ENCODE measurements around the gene TBC1D13. TPM values are rescaled to one million over a fixed set of nuclear protein-coding genes. Genes with fewer than 3 reads are reported as not detected.

TBC1D13 gene
- total RNA-seq, 2 experiments from 2014 or later: 19.1 to 22.5 TPM

Other genes starting within 250 kb of the TBC1D13 start
- 100 to 1,000 TPM; 292 to 303 TPM for gene SPTAN1, start 234.7 kb upstream of the TBC1D13 start, total RNA-seq
- 10 to 100 TPM; 68.9 to 76.3 TPM for gene DYNC2I2, start 130.4 kb upstream of the TBC1D13 start, total RNA-seq
- 100 to 1,000 TPM; 574 to 607 TPM for gene SET, start 98.0 kb upstream of the TBC1D13 start, total RNA-seq
- gene PKN3, start 84.8 kb upstream of the TBC1D13 start, total RNA-seq: 1 to 10 TPM; 7.6 to 8.0 TPM
- gene ZDHHC12, start 63.1 kb upstream of the TBC1D13 start, total RNA-seq: 10 to 100 TPM; 80.4 to 88.4 TPM
- 10 to 100 TPM; 15.3 to 15.9 TPM for gene ZER1, start 15.3 kb upstream of the TBC1D13 start, total RNA-seq
- gene ENDOG, start 31.2 kb downstream of the TBC1D13 start, total RNA-seq: 10 to 100 TPM; 23.9 to 24.7 TPM
- 10 to 100 TPM; 77.3 to 81.2 TPM for gene SPOUT1, start 42.5 kb downstream of the TBC1D13 start, total RNA-seq
- gene KYAT1, start 94.7 kb downstream of the TBC1D13 start, total RNA-seq: 10 to 100 TPM; 12.6 to 13.0 TPM
- gene LRRC8A, start 94.9 kb downstream of the TBC1D13 start, total RNA-seq: 10 to 100 TPM; 26.1 to 27.2 TPM
- under 1 TPM; 0.55 to 0.68 TPM for gene PHYHD1, start 133.7 kb downstream of the TBC1D13 start, total RNA-seq
- 1 to 10 TPM; 7.9 to 8.7 TPM for gene DOLK, start 160.3 kb downstream of the TBC1D13 start, total RNA-seq
- gene NUP188, start 160.4 kb downstream of the TBC1D13 start, total RNA-seq: 10 to 100 TPM; 83.8 to 85.2 TPM
- 100 to 1,000 TPM; 107 to 109 TPM for gene SH3GLB2, start 241.1 kb downstream of the TBC1D13 start, total RNA-seq
- gene MIGA2, start 249.4 kb downstream of the TBC1D13 start, total RNA-seq: 10 to 100 TPM; 38.3 to 45.6 TPM